Endothelial cell of umbilical vein (primary cell): ENCODE data around the gene MAMSTR. TPM values are rescaled to one million over a fixed set of nuclear protein-coding genes. Genes with fewer than 3 reads are reported as not detected.

Experiments used
- BruUV-seq: library from RNA; stranded (reverse); fragments of 400-500 nt; replicated peaks from 2 replicates; lab custom pipeline; 2021; lab: Mats Ljungman, UMichigan
- CTCF ChIA-PET: fragments of 300-600, 350-600 bp; sonication (Branson Sonifier 250); formaldehyde crosslinking; loops from one replicate; lab custom pipeline; 2021; ENCODE audit warnings: antibody characterized with exemption, inconsistent platforms; lab: Charles Lee
- POLR2A ChIA-PET: fragments of 300-600, 350-600 bp; sonication (Branson Sonifier 250); formaldehyde crosslinking; loops from one replicate; lab custom pipeline; 2021; ENCODE audit warnings: antibody characterized with exemption, inconsistent platforms; lab: Charles Lee
- DNase-seq: peaks from one replicate; pipeline ENCODE4 v3.0.0-alpha.2; 2011; ENCODE audit warnings: low read depth, low spot score
- FAIRE-seq: peaks from 2 replicates; lab custom pipeline; 2011; peaks lifted over from hg19 to GRCh38; lab: Jason Lieb, UNC
- H2AFZ ChIP-seq: 2 replicates; pipeline ENCODE4 v1.6.0; 2012; ENCODE audit warnings: low read depth, low read length, control low read depth, inconsistent platforms
- H3K27ac ChIP-seq: 2 replicates; pipeline ENCODE4 v1.5.1; 2011; ENCODE audit warnings: low read depth, mild to moderate bottlenecking, control low read depth, low read length, moderate library complexity; ENCODE audit not compliant: insufficient read depth
- H3K27me3 ChIP-seq, 2 experiments: 2 replicates each; pipeline versions ENCODE4 v1.6.0 to v1.6.1; 2011; ENCODE audit warnings: low read length in 2 of 2, mixed read lengths in 1 of 2; ENCODE audit not compliant: control insufficient read depth in 2 of 2, insufficient read depth in 2 of 2
- H3K36me3 ChIP-seq, 2 experiments: 2 replicates in 1 of 2; 3 replicates in 1 of 2; pipeline ENCODE4 v1.5.1; 2011; ENCODE audit warnings: low read length in 2 of 2, mild to moderate bottlenecking in 1 of 2, moderate library complexity in 1 of 2; ENCODE audit not compliant: control insufficient read depth in 2 of 2, insufficient read depth in 2 of 2; ENCODE audit errors: extremely low read depth in 1 of 2
- H3K4me1 ChIP-seq: 3 replicates; pipeline ENCODE4 v1.5.1; 2011; ENCODE audit warnings: mild to moderate bottlenecking, low read length; ENCODE audit not compliant: control insufficient read depth, insufficient read depth; ENCODE audit errors: extremely low read depth
- H3K4me2 ChIP-seq: 2 replicates; pipeline ENCODE4 v1.6.1; 2011; ENCODE audit warnings: low read length, control low read depth, mixed read lengths; ENCODE audit not compliant: insufficient read depth
- H3K4me3 ChIP-seq, 3 experiments: fragments of 200-600 bp in 1 of 3; sonication (generic), shearing (Covaris generic) in 1 of 3; replicated peaks in 1 of 3; 2 replicates each; pipeline ENCODE4 v1.5.1; 2011 to 2016; ENCODE audit warnings: control low read depth in 3 of 3, low read length in 3 of 3, mild to moderate bottlenecking in 2 of 3, inconsistent platforms in 1 of 3, low read depth in 1 of 3, moderate library complexity in 1 of 3; ENCODE audit not compliant: insufficient read depth in 1 of 3
- H3K79me2 ChIP-seq: 2 replicates; pipeline ENCODE4 v1.6.0; 2012; ENCODE audit warnings: low read length, inconsistent platforms; ENCODE audit not compliant: control insufficient read depth, insufficient read depth
- H3K9ac ChIP-seq: replicated peaks from 2 replicates; pipeline ENCODE3; 2011; ENCODE audit warnings: low read length, control low read depth; ENCODE audit not compliant: insufficient read depth; ENCODE audit errors: extremely low read depth
- H3K9me1 ChIP-seq: replicated peaks from 3 replicates; pipeline ENCODE4 v1.6.0; 2011; ENCODE audit warnings: mild to moderate bottlenecking, low read length; ENCODE audit not compliant: control insufficient read depth, insufficient read depth; ENCODE audit errors: extremely low read depth
- H3K9me3 ChIP-seq: replicated peaks from 2 replicates; pipeline ENCODE4 v1.5.1; 2012; ENCODE audit warnings: low read length, inconsistent platforms; ENCODE audit not compliant: control insufficient read depth, insufficient read depth
- H4K20me1 ChIP-seq: replicated peaks from 2 replicates; pipeline ENCODE3; 2011; ENCODE audit warnings: mild to moderate bottlenecking, low read length; ENCODE audit not compliant: control insufficient read depth, insufficient read depth; ENCODE audit errors: extremely low read depth
- EZH2 ChIP-seq: IDR thresholded peaks from 2 replicates; pipeline ENCODE4 v1.6.1; 2012; ENCODE audit warnings: borderline replicate concordance, low read depth, mild to moderate bottlenecking, moderate library complexity, low read length, inconsistent platforms; ENCODE audit not compliant: severe bottlenecking
- FOS ChIP-seq: IDR thresholded peaks from 2 replicates; pipeline ENCODE4 v1.6.1; 2011; ENCODE audit warnings: mild to moderate bottlenecking, low read length, moderate library complexity, borderline replicate concordance; ENCODE audit not compliant: insufficient read depth
- JUN ChIP-seq: IDR thresholded peaks from 2 replicates; pipeline ENCODE4 v1.6.1; 2011; ENCODE audit warnings: borderline replicate concordance, low read depth; ENCODE audit not compliant: insufficient read length, insufficient read depth
- MYC ChIP-seq: IDR thresholded peaks from one replicate; pipeline ENCODE4 v1.6.1; 2011; ENCODE audit warnings: mild to moderate bottlenecking, low read depth, low read length
- POLR2A ChIP-seq: IDR thresholded peaks from 2 replicates; pipeline ENCODE4 v1.6.1; 2012; ENCODE audit warnings: low read depth, mild to moderate bottlenecking, control low read depth, low read length
- POLR2AphosphoS5 ChIP-seq: IDR thresholded peaks from 2 replicates; pipeline ENCODE4 v1.6.1; 2012; ENCODE audit warnings: low read depth, mild to moderate bottlenecking, control low read depth, low read length, moderate library complexity; ENCODE audit not compliant: insufficient read depth
- dilution Hi-C: fragments of 300-500 bp; cut with MboI; formaldehyde crosslinking; loops from one replicate; pipeline ENCODE4 v1.15.0; 2019; ENCODE audit warnings: low sequenced_read_pairs; ENCODE audit not compliant: extremely low pct_ligation_motif_present
- intact Hi-C: fragments of 100-400 bp; cut with micrococcal nuclease; formaldehyde crosslinking; loops from one replicate; pipeline ENCODE4 v1.10.0; 2022
- polyA plus RNA-seq, 4 experiments: library from polyadenylated mRNA; depleted of rRNA in 3 of 4; stranded (reverse) in 3 of 4; unstranded in 1 of 4; fragments of >200 nt; gene quantifications; 2 replicates each; pipeline versions ENCODE4 v1.2.1 to v1.2.3, GENCODE V29; 2011 to 2012; ENCODE audit warnings: missing spikeins in 1 of 4
- total RNA-seq: library from RNA; stranded (reverse); gene quantifications from 2 replicates; pipeline ENCODE4 v1.2.3, GENCODE V29; 2021
- TF ChIP-seq, protein P1 (sequence below): IDR thresholded peaks from 2 replicates; pipeline ENCODE4 v1.6.1; 2011; ENCODE audit not compliant: insufficient read depth, insufficient read length
- TF ChIP-seq, protein P2 (sequence below), 2 donors: IDR thresholded peaks; 1 replicate in 1 of 2; 2 replicates in 1 of 2; pipeline ENCODE4 v1.5.1; 2011; ENCODE audit warnings: low read length in 2 of 2, mild to moderate bottlenecking in 2 of 2, moderate library complexity in 2 of 2, control low read depth in 1 of 2, inconsistent platforms in 1 of 2, low read depth in 1 of 2; ENCODE audit not compliant: insufficient read depth in 1 of 2; ENCODE audit errors: extremely low read depth in 1 of 2

Gene MAMSTR
- total and polyA plus RNA-seq, 2 donors (not counting 3 experiments of a cell fraction or from before 2014, with no cell fraction given) = 0.57 to 0.84 TPM

DNA sequence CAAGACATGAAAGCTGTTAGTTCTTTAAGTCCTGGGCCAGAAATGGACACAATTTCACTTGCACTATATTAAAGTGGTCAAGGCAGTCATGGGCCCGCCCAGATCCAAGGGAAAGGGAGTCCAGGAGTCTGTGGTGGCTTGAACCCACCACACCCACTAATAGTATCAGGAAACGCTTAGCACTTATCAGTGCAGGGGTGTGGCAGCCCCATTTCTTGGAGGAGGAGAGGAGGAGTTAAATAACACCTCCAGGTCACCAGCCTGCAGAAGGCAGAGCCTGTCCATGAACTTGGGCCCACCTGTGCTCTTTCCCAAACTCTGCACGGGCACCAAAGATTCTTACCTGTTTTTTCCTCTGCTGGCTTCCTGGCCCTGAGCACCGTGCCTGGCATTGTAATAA lies 41.3 kb downstream of the MAMSTR start:
- no peaks in the 10 kb centered on the region for H3K36me3 ChIP-seq
- dilution Hi-C loops = no loop called here
- intact Hi-C loops = no loop called here
- no peak overlapping the region for H2AFZ ChIP-seq
- H3K9me1 ChIP-seq = no peaks in the 10 kb centered on the region
- no peaks in the 10 kb centered on the region for H3K27me3 ChIP-seq
- no peaks in the 10 kb centered on the region for H3K9me3 ChIP-seq
- no peaks in the 10 kb centered on the region for H3K79me2 ChIP-seq
- H3K27ac ChIP-seq = no peak overlapping the region
- ChIA-PET CTCF (interaction anchor here (0.8 to 1.3 kb wide), 4 partner anchors 12 to 106 kb away, joined by 3 to 4 read pairs (median 4); partner anchors contain the start of gene FUT2), POLR2A (no interaction called here)
- no peaks in the 10 kb centered on the region for H3K4me1 ChIP-seq
- FAIRE-seq = no peak
- no peak for DNase-seq
- no peak overlapping the region for H3K4me3 ChIP-seq
- H4K20me1 ChIP-seq = no peaks in the 10 kb centered on the region
- H3K4me2 ChIP-seq = no peak overlapping the region
- TF ChIP-seq EZH2 = no peak
- TF ChIP-seq FOS = no peak
- TF ChIP-seq, protein P1, sequence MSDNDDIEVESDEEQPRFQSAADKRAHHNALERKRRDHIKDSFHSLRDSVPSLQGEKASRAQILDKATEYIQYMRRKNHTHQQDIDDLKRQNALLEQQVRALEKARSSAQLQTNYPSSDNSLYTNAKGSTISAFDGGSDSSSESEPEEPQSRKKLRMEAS = no peak
- no peak for TF ChIP-seq MYC
- H3K9ac ChIP-seq = no peak overlapping the region
- BruUV-seq = no TSS peak

DNA sequence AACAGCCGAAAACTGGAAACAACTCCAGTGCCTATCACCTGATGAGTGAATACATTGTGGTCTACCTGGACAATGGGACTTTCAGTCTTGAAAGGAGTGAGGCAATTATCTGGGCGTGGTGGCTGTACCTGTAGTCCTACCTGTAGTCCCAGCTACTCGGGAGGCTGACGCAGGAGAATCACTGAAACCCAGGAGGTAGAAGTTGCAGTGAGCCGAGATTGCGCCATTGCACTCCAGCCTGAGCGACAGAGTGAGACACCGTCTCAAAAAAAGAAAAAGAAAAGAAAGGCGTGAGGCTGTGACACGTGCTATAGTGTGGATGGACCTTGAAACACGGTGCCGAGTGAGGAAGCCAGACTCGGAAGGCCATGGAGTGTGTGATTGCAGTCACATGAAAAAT lies 42.6 kb downstream of the MAMSTR start:
- no peak overlapping the region for H3K9ac ChIP-seq
- H3K9me1 ChIP-seq = no peaks in the 10 kb centered on the region
- TF ChIP-seq, protein P2, sequence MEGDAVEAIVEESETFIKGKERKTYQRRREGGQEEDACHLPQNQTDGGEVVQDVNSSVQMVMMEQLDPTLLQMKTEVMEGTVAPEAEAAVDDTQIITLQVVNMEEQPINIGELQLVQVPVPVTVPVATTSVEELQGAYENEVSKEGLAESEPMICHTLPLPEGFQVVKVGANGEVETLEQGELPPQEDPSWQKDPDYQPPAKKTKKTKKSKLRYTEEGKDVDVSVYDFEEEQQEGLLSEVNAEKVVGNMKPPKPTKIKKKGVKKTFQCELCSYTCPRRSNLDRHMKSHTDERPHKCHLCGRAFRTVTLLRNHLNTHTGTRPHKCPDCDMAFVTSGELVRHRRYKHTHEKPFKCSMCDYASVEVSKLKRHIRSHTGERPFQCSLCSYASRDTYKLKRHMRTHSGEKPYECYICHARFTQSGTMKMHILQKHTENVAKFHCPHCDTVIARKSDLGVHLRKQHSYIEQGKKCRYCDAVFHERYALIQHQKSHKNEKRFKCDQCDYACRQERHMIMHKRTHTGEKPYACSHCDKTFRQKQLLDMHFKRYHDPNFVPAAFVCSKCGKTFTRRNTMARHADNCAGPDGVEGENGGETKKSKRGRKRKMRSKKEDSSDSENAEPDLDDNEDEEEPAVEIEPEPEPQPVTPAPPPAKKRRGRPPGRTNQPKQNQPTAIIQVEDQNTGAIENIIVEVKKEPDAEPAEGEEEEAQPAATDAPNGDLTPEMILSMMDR (IDR thresholded peaks at IDR 0.05; ENCODE audit: extremely low read depth in 1 of 2, insufficient read depth in 1 of 2, low read depth in 1 of 2, low read length in 2 of 2) = no peak
- no peak for TF ChIP-seq POLR2AphosphoS5
- TF ChIP-seq MYC = no peak
- TF ChIP-seq FOS = no peak
- TF ChIP-seq, protein P1 = no peak
- TF ChIP-seq POLR2A = no peak
- no peak for TF ChIP-seq JUN
- no peaks in the 10 kb centered on the region for H3K36me3 ChIP-seq
- FAIRE-seq (no peak), DNase-seq (no peak)
- H4K20me1 ChIP-seq = no peaks in the 10 kb centered on the region
- no peak overlapping the region for H3K27ac ChIP-seq
- H2AFZ ChIP-seq = no peak overlapping the region
- no peaks in the 10 kb centered on the region for H3K79me2 ChIP-seq
- CTCF ChIA-PET = interaction anchor here (1.0 to 2.6 kb wide), 6 partner anchors 11 to 159 kb away, joined by 3 to 31 read pairs (median 6); partner anchors contain the start of genes FUT2 and HSD17B14
- H3K4me3 ChIP-seq = no peak overlapping the region
- no TSS peak for BruUV-seq
- intact Hi-C loops = no loop called here
- H3K9me3 ChIP-seq = no peaks in the 10 kb centered on the region
- H3K27me3 ChIP-seq = no peaks in the 10 kb centered on the region
- H3K4me1 ChIP-seq = no peaks in the 10 kb centered on the region
- dilution Hi-C loops = no loop called here
- no peak overlapping the region for H3K4me2 ChIP-seq
- POLR2A ChIA-PET = no interaction called here
